ENCODE measurements around the gene PTGR3.

PTGR3 gene

GRCh38 chr18:75167759-75168618, 41.0 kb downstream of the PTGR3 start:
- no peaks in the 10 kb centered on the region for H3K9me3 ChIP-seq (ENCODE audit: insufficient read depth, low read length, severe bottlenecking)
- H3K4me2 ChIP-seq (ENCODE audit: insufficient read depth, low read length) = no peak overlapping the region
- ATAC-seq (ENCODE audit: insufficient read depth, low read depth) = no peak
- no peak overlapping the region for H3K27ac ChIP-seq (ENCODE audit: low read length)
- DNase-seq = no peak
- no peak overlapping the region for H3K9ac ChIP-seq (ENCODE audit: low read depth, low read length)
- H3K79me2 ChIP-seq (ENCODE audit: insufficient read depth, low read length) = no peaks in the 10 kb centered on the region
- H3K36me3 ChIP-seq (ENCODE audit: insufficient read depth, low read length) = no peaks in the 10 kb centered on the region
- H3K4me1 ChIP-seq (ENCODE audit: insufficient read depth, low read length) = no peaks in the 10 kb centered on the region
- no peak overlapping the region for H3K4me3 ChIP-seq (ENCODE audit: low read depth in 1 of 2, low read length in 2 of 2)
- TF ChIP-seq EZH2 (IDR thresholded peaks at IDR 0.05; ENCODE audit: borderline replicate concordance, low read depth, low read length, severe bottlenecking) = no peak
- no peak for TF ChIP-seq CTCF (IDR thresholded peaks at IDR 0.05; ENCODE audit: borderline replicate concordance, extremely low read depth, low read length, poor library complexity, severe bottlenecking)
- H4K20me1 ChIP-seq (ENCODE audit: insufficient read depth, low read length) = no peaks in the 10 kb centered on the region
- no peaks in the 10 kb centered on the region for H3K27me3 ChIP-seq (ENCODE audit: insufficient read depth, low read length, poor library complexity)
- no peak overlapping the region for H2AFZ ChIP-seq (ENCODE audit: low read depth, low read length)

GRCh38 chr18:75167137-75167536, 41.8 kb downstream of the PTGR3 start:
- TF ChIP-seq EZH2 (IDR thresholded peaks at IDR 0.05; ENCODE audit: borderline replicate concordance, low read depth, low read length, severe bottlenecking) = no peak
- TF ChIP-seq CTCF (IDR thresholded peaks at IDR 0.05; ENCODE audit: borderline replicate concordance, extremely low read depth, low read length, poor library complexity, severe bottlenecking) = no peak
- H3K4me1 ChIP-seq (ENCODE audit: insufficient read depth, low read length) = peaks cover 3% of the 10 kb centered on the region
- H3K4me3 ChIP-seq (ENCODE audit: low read depth in 1 of 2, low read length in 2 of 2) = no peak overlapping the region
- no peaks in the 10 kb centered on the region for H4K20me1 ChIP-seq (ENCODE audit: insufficient read depth, low read length)
- H3K9ac ChIP-seq (ENCODE audit: low read depth, low read length) = no peak overlapping the region
- no peak overlapping the region for H3K27ac ChIP-seq (ENCODE audit: low read length)
- H3K4me2 ChIP-seq (ENCODE audit: insufficient read depth, low read length) = no peak overlapping the region
- H2AFZ ChIP-seq (ENCODE audit: low read depth, low read length) = no peak overlapping the region
- H3K27me3 ChIP-seq (ENCODE audit: insufficient read depth, low read length, poor library complexity) = no peaks in the 10 kb centered on the region
- no peaks in the 10 kb centered on the region for H3K79me2 ChIP-seq (ENCODE audit: insufficient read depth, low read length)
- H3K9me3 ChIP-seq (ENCODE audit: insufficient read depth, low read length, severe bottlenecking) = no peaks in the 10 kb centered on the region
- H3K36me3 ChIP-seq (ENCODE audit: insufficient read depth, low read length) = no peaks in the 10 kb centered on the region
- ATAC-seq (ENCODE audit: insufficient read depth, low read depth) = no peak
- no peak for DNase-seq

- H3K9me3 ChIP-seq (ENCODE audit: insufficient read depth, low read length, severe bottlenecking) = no peaks in the 10 kb centered on the region
- H3K4me1 ChIP-seq (ENCODE audit: insufficient read depth, low read length) = peaks cover 15% of the 10 kb centered on the region
- ATAC-seq (ENCODE audit: insufficient read depth, low read depth) (no peak), DNase-seq (no peak)
- no peak overlapping the region for H3K27ac ChIP-seq (ENCODE audit: low read length)
- H2AFZ ChIP-seq (ENCODE audit: low read depth, low read length) = no peak overlapping the region
- no peaks in the 10 kb centered on the region for H3K36me3 ChIP-seq (ENCODE audit: insufficient read depth, low read length)
- TF ChIP-seq EZH2 (IDR thresholded peaks at IDR 0.05; ENCODE audit: borderline replicate concordance, low read depth, low read length, severe bottlenecking) (no peak), CTCF (IDR thresholded peaks at IDR 0.05; ENCODE audit: borderline replicate concordance, extremely low read depth, low read length, poor library complexity, severe bottlenecking) (no peak)
- H4K20me1 ChIP-seq (ENCODE audit: insufficient read depth, low read length) = no peaks in the 10 kb centered on the region
- H3K79me2 ChIP-seq (ENCODE audit: insufficient read depth, low read length) = no peaks in the 10 kb centered on the region
- H3K9ac ChIP-seq (ENCODE audit: low read depth, low read length) = no peak overlapping the region
- no peaks in the 10 kb centered on the region for H3K27me3 ChIP-seq (ENCODE audit: insufficient read depth, low read length, poor library complexity)
- no peak overlapping the region for H3K4me3 ChIP-seq (ENCODE audit: low read depth in 1 of 2, low read length in 2 of 2)
- no peak overlapping the region for H3K4me2 ChIP-seq (ENCODE audit: insufficient read depth, low read length)
Observed at GRCh38 chr18:75165926-75166325, 43.0 kb downstream of the PTGR3 start.
